Naive thymus-derived CD8-positive, alpha-beta T cell (primary cell): ENCODE results near the gene NANS. TPM values are rescaled to one million over a fixed set of nuclear protein-coding genes. Genes with fewer than 3 reads are reported as not detected.
"Not testable (repeated sequence)": the region's sequence is repeated elsewhere in the genome, so short reads cannot be mapped to it uniquely, and the experiment has no call there.

Experiments used
- ATAC-seq, 2 donors: fragments of 150-1000 bp; cut with Tn5 transposase in 1 of 2; sonication (Bioruptor Pico), chemical (Tn5 transposase) in 1 of 2; 1 replicate in 1 of 2; 2 replicates in 1 of 2; pipeline ENCODE4 v1.10.0; 2021; ENCODE audit warnings: mild to moderate bottlenecking in 2 of 2, moderate library complexity in 2 of 2
- POLR2A ChIA-PET: fragments of 350-600 bp; sonication (Branson Sonifier 250); formaldehyde crosslinking; loops from one replicate; lab custom pipeline; 2021; ENCODE audit warnings: antibody characterized with exemption; lab: Charles Lee
- DNase-seq, 10 donors: peaks; one replicate each; pipeline versions ENCODE4 v3.0.0 to v3.0.0-alpha.2; 2020 to 2022
- H3K27ac Mint-ChIP-seq, 10 donors: one replicate each; pipeline ENCODE4 v1.8.0; 2020 to 2022; ENCODE audit warnings: mild to moderate bottlenecking in 10 of 10, mixed read lengths in 10 of 10, moderate library complexity in 4 of 10, inconsistent platforms in 1 of 10
- H3K27me3 Mint-ChIP-seq, 5 donors: one replicate each; pipeline ENCODE4 v1.8.0; 2021 to 2022; ENCODE audit warnings: mixed read lengths in 5 of 5
- H3K36me3 Mint-ChIP-seq, 3 donors: one replicate each; pipeline ENCODE4 v1.8.0; 2020 to 2022; ENCODE audit warnings: mixed read lengths in 3 of 3, mild to moderate bottlenecking in 2 of 3, inconsistent platforms in 1 of 3
- H3K4me1 Mint-ChIP-seq, 4 donors: one replicate each; pipeline ENCODE4 v1.8.0; 2021 to 2022; ENCODE audit warnings: mixed read lengths in 4 of 4
- H3K4me3 Mint-ChIP-seq, 10 donors: one replicate each; pipeline ENCODE4 v1.8.0; 2020 to 2022; ENCODE audit warnings: mild to moderate bottlenecking in 10 of 10, mixed read lengths in 10 of 10, moderate library complexity in 6 of 10, inconsistent platforms in 1 of 10
- H3K9me3 Mint-ChIP-seq, 9 donors: one replicate each; pipeline ENCODE4 v1.8.0; 2020 to 2022; ENCODE audit warnings: mixed read lengths in 9 of 9, mild to moderate bottlenecking in 3 of 9, inconsistent platforms in 1 of 9, moderate library complexity in 1 of 9
- polyA plus RNA-seq, 3 donors: library from polyadenylated mRNA; unstranded; fragments of 300-500 nt; fragmentation: Illumina TruSeq; gene quantifications; one replicate each; pipeline ENCODE4 v1.2.3, GENCODE V29; 2021
- total RNA-seq, 8 experiments: library from RNA in 2 of 8; stranded (reverse) in 2 of 8; gene quantifications; one replicate each; pipeline ENCODE4 v1.2.3 and lab custom pipeline; 2021 to 2026

NANS gene
- total and polyA plus RNA-seq, 5 experiments from 2014 or later, result 15.0 to 32.4 (median 28.9) TPM

- POLR2A ChIA-PET, result interaction anchor here (0.6 kb wide), 1 partner anchor 23 kb away, joined by 4 read pairs; no protein-coding TSS in a partner anchor
- DNase-seq (no peak), ATAC-seq (peak; percentile 37 to 52)
- no peaks in the 10 kb centered on the region for H3K9me3 Mint-ChIP-seq
- H3K27me3 Mint-ChIP-seq, result no peaks in the 10 kb centered on the region
- peak overlapping the region; percentile 35 to 93 (median 84) for H3K27ac Mint-ChIP-seq
- H3K4me3 Mint-ChIP-seq, result no peak overlapping the region
- H3K36me3 Mint-ChIP-seq, result peaks cover 3 to 79% (median 18%) of the 10 kb centered on the region in 3 donors
- peaks cover 18 to 69% (median 39%) of the 10 kb centered on the region in 4 donors for H3K4me1 Mint-ChIP-seq
These were observed 25.1 kb downstream of the NANS start for GRCh38 chr9:98081477-98082219.

- POLR2A ChIA-PET, result interaction anchor here (0.6 to 1.2 kb wide), 2 partner anchors 11 to 96 kb away, joined by 3 read pairs; no protein-coding TSS in a partner anchor
- ATAC-seq (no peak), DNase-seq (no peak)
- Mint-ChIP-seq H3K27ac (peak overlapping the region; percentile 48 to 85 (median 71)), H3K36me3 (peaks cover 7 to 79% (median 15%) of the 10 kb centered on the region in 3 donors), H3K4me3 (no peak overlapping the region), H3K9me3 (no peaks in the 10 kb centered on the region), H3K27me3 (no peaks in the 10 kb centered on the region), H3K4me1 (peaks cover 21 to 63% (median 37%) of the 10 kb centered on the region in 4 donors)
These were observed 26.5 kb downstream of the NANS start for GRCh38 chr9:98083061-98083501.

- DNase-seq (no peak), ATAC-seq (no peak)
- Mint-ChIP-seq H3K4me1 (peaks cover 20 to 60% (median 37%) of the 10 kb centered on the region in 4 donors), H3K27me3 (no peaks in the 10 kb centered on the region), H3K4me3 (no peak overlapping the region), H3K27ac (peak overlapping the region; percentile 26 to 85 (median 60)), H3K36me3 (peaks cover 7 to 80% (median 13%) of the 10 kb centered on the region in 3 donors), H3K9me3 (no peaks in the 10 kb centered on the region)
- POLR2A ChIA-PET, result interaction anchor here (1.2 kb wide), 1 partner anchor 10 kb away, joined by 3 read pairs; no protein-coding TSS in a partner anchor
These were observed 27.1 kb downstream of the NANS start for GRCh38 chr9:98083566-98084183.

GRCh38 chr9:98084396-98084795 lies 27.9 kb downstream of the NANS start:
- peak overlapping the region in 6 of 10 donors; percentile 27 to 85 (median 66) for H3K27ac Mint-ChIP-seq

GRCh38 chr9:98085058-98085457 lies 28.5 kb downstream of the NANS start:
- ATAC-seq, result no peak
- Mint-ChIP-seq H3K4me3 (no peak overlapping the region), H3K36me3 (peaks cover 7 to 81% (median 15%) of the 10 kb centered on the region in 3 donors), H3K27me3 (no peaks in the 10 kb centered on the region), H3K27ac (peak overlapping the region in 9 of 10 donors; percentile 55 to 82 (median 73)), H3K4me1 (peaks cover 21 to 66% (median 45%) of the 10 kb centered on the region in 4 donors), H3K9me3 (no peaks in the 10 kb centered on the region)
- no peak for DNase-seq
- POLR2A ChIA-PET, result interaction anchor here (0.6 to 1.2 kb wide), 4 partner anchors 18 to 175 kb away, joined by 3 to 4 read pairs (median 3); partner anchors contain the start of gene TRIM14

More at GRCh38 chr9:98084396-98084795, 27.9 kb downstream of the NANS start:
- H3K36me3 Mint-ChIP-seq, result peaks cover 7 to 79% (median 13%) of the 10 kb centered on the region in 3 donors
- peaks cover 18 to 59% (median 39%) of the 10 kb centered on the region in 4 donors for H3K4me1 Mint-ChIP-seq
- no peaks in the 10 kb centered on the region for H3K9me3 Mint-ChIP-seq
- H3K4me3 Mint-ChIP-seq, result no peak overlapping the region
- ATAC-seq (no peak), DNase-seq (no peak)
- POLR2A ChIA-PET, result interaction anchor here (1.2 kb wide), 1 partner anchor 9 kb away, joined by 3 read pairs; no protein-coding TSS in a partner anchor
- H3K27me3 Mint-ChIP-seq, result no peaks in the 10 kb centered on the region

- peaks cover 23 to 69% (median 46%) of the 10 kb centered on the region in 4 donors for H3K4me1 Mint-ChIP-seq
- POLR2A ChIA-PET, result interaction anchor here (0.8 to 1.2 kb wide), 3 partner anchors 17 to 33 kb away, joined by 3 to 4 read pairs (median 3); partner anchors contain the start of gene TRIM14
- ATAC-seq (no peak), DNase-seq (no peak)
- H3K36me3 Mint-ChIP-seq, result peaks cover 7 to 84% (median 17%) of the 10 kb centered on the region in 3 donors
- no peaks in the 10 kb centered on the region for H3K27me3 Mint-ChIP-seq
- no peak overlapping the region for H3K4me3 Mint-ChIP-seq
- peak overlapping the region in 9 of 10 donors; percentile 66 to 90 (median 82) for H3K27ac Mint-ChIP-seq
- H3K9me3 Mint-ChIP-seq, result no peaks in the 10 kb centered on the region
These were observed 29.4 kb downstream of the NANS start for GRCh38 chr9:98085944-98086343.

GRCh38 chr9:98086461-98086860 lies 29.9 kb downstream of the NANS start:
- Mint-ChIP-seq H3K4me1 (peaks cover 21 to 64% (median 42%) of the 10 kb centered on the region in 4 donors), H3K27ac (peak overlapping the region; percentile 35 to 90 (median 78)), H3K9me3 (no peaks in the 10 kb centered on the region), H3K36me3 (peaks cover 7 to 81% (median 17%) of the 10 kb centered on the region in 3 donors), H3K4me3 (peak overlapping the region in 8 of 10 donors; percentile 26 to 73 (median 49)), H3K27me3 (no peaks in the 10 kb centered on the region)
- POLR2A ChIA-PET, result interaction anchor here (0.6 kb wide), 1 partner anchor 15 kb away, joined by 4 read pairs; no protein-coding TSS in a partner anchor
- DNase-seq (no peak), ATAC-seq (no peak)

- DNase-seq, result peak in 3 of 10 donors; percentile 27 to 48 (median 38)
- Mint-ChIP-seq H3K4me3 (peak overlapping the region in 4 of 10 donors; percentile 22 to 57 (median 52)), H3K4me1 (peaks cover 24 to 61% (median 35%) of the 10 kb centered on the region in 4 donors), H3K9me3 (no peaks in the 10 kb centered on the region), H3K36me3 (peaks cover 7 to 81% (median 15%) of the 10 kb centered on the region in 3 donors), H3K27me3 (no peaks in the 10 kb centered on the region), H3K27ac (peak overlapping the region in 5 of 10 donors; percentile 38 to 84 (median 73))
- POLR2A ChIA-PET, result interaction anchor here (1.5 kb wide), 1 partner anchor 15 kb away, joined by 3 read pairs; no protein-coding TSS in a partner anchor
- ATAC-seq, result peak in 1 of 2 donors; percentile 76
These were observed 31.2 kb downstream of the NANS start for GRCh38 chr9:98087420-98088354.

GRCh38 chr9:98090674-98091073 lies 34.1 kb downstream of the NANS start:
- not testable (repeated sequence) for DNase-seq, ATAC-seq, H3K27me3 Mint-ChIP-seq, H3K9me3 Mint-ChIP-seq, H3K4me3 Mint-ChIP-seq
- Mint-ChIP-seq H3K4me1 (peaks cover 32 to 64% (median 46%) of the 10 kb centered on the region in 4 donors), H3K27ac (peak overlapping the region in 4 of 10 donors; percentile 32 to 84 (median 61)), H3K36me3 (peaks cover 7 to 72% (median 32%) of the 10 kb centered on the region in 3 donors)
- POLR2A ChIA-PET, result interaction anchor here (0.6 kb wide), 2 partner anchors 172 to 1535 kb away, joined by 3 read pairs; no protein-coding TSS in a partner anchor

- H3K36me3 Mint-ChIP-seq, result peaks cover 1 to 74% (median 32%) of the 10 kb centered on the region in 3 donors
These were observed 35.4 kb downstream of the NANS start for GRCh38 chr9:98091735-98092612.

More at GRCh38 chr9:98091735-98092612, 35.4 kb downstream of the NANS start:
- no peaks in the 10 kb centered on the region for H3K27me3 Mint-ChIP-seq
- peak overlapping the region in 9 of 10 donors; percentile 86 to 97 (median 94) for H3K27ac Mint-ChIP-seq
- POLR2A ChIA-PET, result interaction anchor here (0.7 to 1.5 kb wide), 5 partner anchors 10 to 100 kb away, joined by 3 to 4 read pairs (median 3); partner anchors contain the start of gene CORO2A
- ATAC-seq (no peak), DNase-seq (no peak)
- peaks cover 28 to 64% (median 46%) of the 10 kb centered on the region in 4 donors for H3K4me1 Mint-ChIP-seq
- peak overlapping the region in 7 of 10 donors; percentile 11 to 77 (median 69) for H3K4me3 Mint-ChIP-seq
- H3K9me3 Mint-ChIP-seq, result no peaks in the 10 kb centered on the region
